Activated CD8-positive, alpha-beta T cell treated with anti-CD3 and anti-CD28 coated beads, Interleukin-2, amount 10 ng/mL, durations not matched to agents 7 days and 5 days (primary cell): ENCODE measurements around the gene SPPL2C. TPM values are rescaled to one million over a fixed set of nuclear protein-coding genes. Genes with fewer than 3 reads are reported as not detected.

ENCODE experiments used
- ATAC-seq: fragments of 150-1000 bp; cut with Tn5 transposase; one replicate; pipeline ENCODE4 v1.10.0; 2021; ENCODE audit warnings: moderate library complexity
- CTCF ChIA-PET: fragments of 350-600 bp; sonication (Branson Sonifier 250); formaldehyde crosslinking; loops from one replicate; lab custom pipeline; 2021; ENCODE audit warnings: antibody characterized with exemption; lab: Charles Lee
- POLR2A ChIA-PET: fragments of 350-600 bp; sonication (Branson Sonifier 250); formaldehyde crosslinking; loops from one replicate; lab custom pipeline; 2021; ENCODE audit warnings: antibody characterized with exemption; lab: Charles Lee
- DNase-seq: peaks from one replicate; pipeline ENCODE4 v3.0.0-alpha.2; 2020
- H3K27ac Mint-ChIP-seq: one replicate; pipeline ENCODE4 v1.8.0; 2021; ENCODE audit warnings: mild to moderate bottlenecking, mixed read lengths
- H3K27me3 Mint-ChIP-seq: one replicate; pipeline ENCODE4 v1.8.0; 2021; ENCODE audit warnings: low read depth, mixed read lengths
- H3K36me3 Mint-ChIP-seq: one replicate; pipeline ENCODE4 v1.8.0; 2021; ENCODE audit warnings: low read depth, mixed read lengths
- H3K4me1 Mint-ChIP-seq: one replicate; pipeline ENCODE4 v1.8.0; 2021; ENCODE audit warnings: low read depth, mixed read lengths
- H3K4me3 Mint-ChIP-seq: one replicate; pipeline ENCODE4 v1.8.0; 2021; ENCODE audit warnings: mild to moderate bottlenecking, mixed read lengths
- H3K9me3 Mint-ChIP-seq: one replicate; pipeline ENCODE4 v1.8.0; 2022; ENCODE audit warnings: mixed read lengths; ENCODE audit not compliant: insufficient read depth
- total RNA-seq, 2 experiments: library from RNA; stranded (reverse); gene quantifications; one replicate each; pipeline ENCODE4 v1.2.3, GENCODE V29; 2021

Gene SPPL2C
- total RNA-seq, 2 experiments from 2014 or later, result not detected

GRCh38 chr17:45834471-45835396 is 9.9 kb upstream of the SPPL2C start:
- Mint-ChIP-seq H3K27me3 (no peaks in the 10 kb centered on the region), H3K27ac (no peak overlapping the region), H3K9me3 (no peaks in the 10 kb centered on the region), H3K4me1 (no peaks in the 10 kb centered on the region), H3K36me3 (no peaks in the 10 kb centered on the region), H3K4me3 (no peak overlapping the region)
- ChIA-PET POLR2A (no interaction called here), CTCF (interaction anchor here (5.2 kb wide), 1 partner anchor 194 kb away, joined by 22 read pairs; no protein-coding TSS in a partner anchor)
- no peak for DNase-seq
- ATAC-seq, result no peak

DNA sequence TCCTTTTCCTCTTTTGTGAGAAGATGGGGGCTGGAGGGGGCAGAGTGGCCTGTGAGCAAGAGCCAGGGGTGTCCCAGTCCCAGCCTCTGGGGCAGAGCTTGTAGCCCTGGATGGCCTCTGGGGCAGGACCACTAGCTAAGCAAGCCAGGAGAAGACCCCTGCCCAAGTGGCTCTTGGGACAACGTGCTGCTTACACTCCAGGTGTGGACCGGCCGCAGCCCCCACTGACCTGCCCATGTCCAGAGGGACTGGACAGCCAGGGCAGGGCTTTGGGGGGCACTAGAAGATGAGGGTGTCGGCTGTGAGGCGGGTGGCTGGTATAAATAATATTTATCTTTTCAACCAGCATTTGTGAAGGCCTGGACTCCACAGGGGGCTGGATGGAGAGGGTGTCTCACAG is 9.2 kb upstream of the SPPL2C start:
- no peaks in the 10 kb centered on the region for H3K27me3 Mint-ChIP-seq
- no peak for DNase-seq
- no peak overlapping the region for H3K27ac Mint-ChIP-seq
- no peaks in the 10 kb centered on the region for H3K36me3 Mint-ChIP-seq
- H3K4me1 Mint-ChIP-seq, result no peaks in the 10 kb centered on the region
- ChIA-PET CTCF (interaction anchor here (5.2 kb wide), 1 partner anchor 195 kb away, joined by 22 read pairs; no protein-coding TSS in a partner anchor), POLR2A (no interaction called here)
- H3K9me3 Mint-ChIP-seq, result no peaks in the 10 kb centered on the region
- H3K4me3 Mint-ChIP-seq, result no peak overlapping the region
- no peak for ATAC-seq

GRCh38 chr17:45836047-45837044 is 8.3 kb upstream of the SPPL2C start:
- ChIA-PET POLR2A (no interaction called here), CTCF (interaction anchor here (5.2 kb wide), 1 partner anchor 196 kb away, joined by 22 read pairs; no protein-coding TSS in a partner anchor)
- ATAC-seq (no peak), DNase-seq (no peak)
- Mint-ChIP-seq H3K9me3 (no peaks in the 10 kb centered on the region), H3K36me3 (no peaks in the 10 kb centered on the region), H3K27ac (no peak overlapping the region), H3K4me3 (no peak overlapping the region), H3K27me3 (no peaks in the 10 kb centered on the region), H3K4me1 (no peaks in the 10 kb centered on the region)

GRCh38 chr17:45837187-45837586 is 7.5 kb upstream of the SPPL2C start:
- H3K36me3 Mint-ChIP-seq, result no peaks in the 10 kb centered on the region
- no peak overlapping the region for H3K4me3 Mint-ChIP-seq
- H3K27me3 Mint-ChIP-seq, result no peaks in the 10 kb centered on the region
- POLR2A ChIA-PET, result no interaction called here
- ATAC-seq (no peak), DNase-seq (no peak)
- no peaks in the 10 kb centered on the region for H3K4me1 Mint-ChIP-seq
- no peak overlapping the region for H3K27ac Mint-ChIP-seq
- CTCF ChIA-PET, result interaction anchor here (1.3 to 5.2 kb wide), 2 partner anchors 15 to 197 kb away, joined by 3 to 22 read pairs; no protein-coding TSS in a partner anchor
- H3K9me3 Mint-ChIP-seq, result no peaks in the 10 kb centered on the region

DNA sequence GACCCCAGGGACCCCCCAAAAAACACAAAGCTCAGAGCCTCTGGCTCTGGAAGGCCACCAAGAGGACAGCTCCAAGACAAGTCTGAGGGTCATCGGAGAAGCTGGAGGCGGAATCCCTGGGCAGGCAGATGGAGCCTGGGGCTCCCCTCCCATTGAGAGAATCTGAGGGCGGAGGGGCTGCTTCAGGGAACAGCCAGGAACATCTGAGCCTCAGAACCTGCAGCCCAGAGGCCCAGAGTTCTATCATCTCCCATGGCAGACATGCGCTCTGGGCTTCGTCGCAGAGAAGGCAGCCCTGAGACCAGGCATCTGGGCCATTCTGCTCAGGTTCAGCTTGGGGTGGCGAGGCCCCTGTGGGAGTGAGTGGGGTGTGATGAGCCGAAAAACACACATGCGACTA is 7.1 kb upstream of the SPPL2C start:
- Mint-ChIP-seq H3K27ac (no peak overlapping the region), H3K4me1 (no peaks in the 10 kb centered on the region), H3K27me3 (no peaks in the 10 kb centered on the region), H3K9me3 (no peaks in the 10 kb centered on the region), H3K4me3 (no peak overlapping the region), H3K36me3 (no peaks in the 10 kb centered on the region)
- ATAC-seq, result no peak
- CTCF ChIA-PET, result interaction anchor here (1.3 to 5.2 kb wide), 2 partner anchors 15 to 197 kb away, joined by 3 to 22 read pairs; no protein-coding TSS in a partner anchor
- POLR2A ChIA-PET, result no interaction called here
- DNase-seq, result no peak

DNA sequence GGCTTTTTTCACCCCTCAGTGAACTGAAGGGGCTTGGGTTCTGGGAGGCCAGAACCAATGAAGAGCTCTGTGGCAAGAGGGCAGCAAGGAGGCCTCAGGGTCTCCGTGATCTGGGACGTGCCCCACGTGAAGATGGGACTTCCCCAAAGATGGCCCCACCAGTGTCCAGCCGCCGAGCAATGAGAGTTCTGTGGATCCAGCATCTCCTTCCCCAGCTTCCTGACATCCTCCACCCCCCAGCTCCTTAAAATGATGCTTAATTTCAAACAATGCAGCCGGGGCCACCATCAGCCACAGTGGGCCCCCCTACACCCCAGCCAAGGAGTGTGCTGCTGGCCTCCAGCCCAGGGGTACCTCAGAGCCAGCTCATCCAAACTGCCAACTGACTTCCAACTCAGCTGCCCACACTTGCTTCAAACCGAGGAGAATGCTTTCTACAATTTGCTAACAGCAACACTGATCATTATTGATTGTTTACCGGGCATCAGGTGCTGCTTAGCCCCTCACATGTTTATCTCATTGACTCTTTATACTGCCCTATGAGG is 5.9 kb upstream of the SPPL2C start:
- Mint-ChIP-seq H3K27ac (no peak overlapping the region), H3K4me3 (no peak overlapping the region)
- POLR2A ChIA-PET, result interaction anchor here (0.6 kb wide), 1 partner anchor 1124 kb away, joined by 3 read pairs; no protein-coding TSS in a partner anchor

DNA sequence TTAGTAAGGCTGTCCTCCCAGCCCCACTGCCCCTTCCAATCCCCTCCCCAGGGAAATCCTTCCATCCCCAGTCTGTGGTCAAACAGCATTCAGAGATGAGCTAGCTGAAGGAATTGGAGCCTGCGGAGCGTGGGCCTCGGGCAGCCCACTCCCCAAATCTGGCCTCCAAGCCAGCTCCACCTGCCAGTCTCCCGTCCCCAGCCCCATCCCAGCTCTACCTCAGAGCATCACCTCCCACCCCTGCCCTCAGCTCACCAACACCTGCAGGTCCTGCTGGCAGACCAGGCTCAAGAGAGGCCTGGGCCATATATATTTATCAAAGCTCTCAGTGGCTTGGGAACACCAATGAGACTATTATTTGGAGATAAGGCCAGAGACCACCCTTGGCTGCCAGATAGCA is 5.2 kb upstream of the SPPL2C start:
- Mint-ChIP-seq H3K9me3 (no peaks in the 10 kb centered on the region), H3K4me3 (no peak overlapping the region), H3K36me3 (no peaks in the 10 kb centered on the region), H3K27ac (no peak overlapping the region), H3K27me3 (no peaks in the 10 kb centered on the region), H3K4me1 (no peaks in the 10 kb centered on the region)
- CTCF ChIA-PET, result interaction anchor here (1.0 to 5.2 kb wide), 2 partner anchors 13 to 199 kb away, joined by 3 to 22 read pairs; no protein-coding TSS in a partner anchor
- ATAC-seq (no peak), DNase-seq (no peak)
- POLR2A ChIA-PET, result no interaction called here

More for the DNA sequence above, 5.9 kb upstream of the SPPL2C start:
- CTCF ChIA-PET, result interaction anchor here (1.0 to 5.2 kb wide), 3 partner anchors 13 to 198 kb away, joined by 3 to 22 read pairs (median 3); no protein-coding TSS in a partner anchor
- DNase-seq (no peak), ATAC-seq (no peak)
- H3K36me3 Mint-ChIP-seq, result no peaks in the 10 kb centered on the region
- no peaks in the 10 kb centered on the region for H3K4me1 Mint-ChIP-seq
- H3K27me3 Mint-ChIP-seq, result no peaks in the 10 kb centered on the region
- no peaks in the 10 kb centered on the region for H3K9me3 Mint-ChIP-seq

- Mint-ChIP-seq H3K27ac (no peak overlapping the region), H3K36me3 (no peaks in the 10 kb centered on the region), H3K4me3 (no peak overlapping the region), H3K4me1 (no peaks in the 10 kb centered on the region), H3K27me3 (no peaks in the 10 kb centered on the region), H3K9me3 (no peaks in the 10 kb centered on the region)
- DNase-seq, result no peak
- POLR2A ChIA-PET, result no interaction called here
- no peak for ATAC-seq
- CTCF ChIA-PET, result interaction anchor here (2.0 kb wide), 1 partner anchor 9 kb away, joined by 5 read pairs; no protein-coding TSS in a partner anchor
Observed at GRCh38 chr17:45841186-45841585, 3.5 kb upstream of the SPPL2C start.

GRCh38 chr17:45841883-45842525 is 2.7 kb upstream of the SPPL2C start:
- H3K4me3 Mint-ChIP-seq, result no peak overlapping the region
- CTCF ChIA-PET, result interaction anchor here (2.0 kb wide), 1 partner anchor 10 kb away, joined by 5 read pairs; no protein-coding TSS in a partner anchor
- DNase-seq (no peak), ATAC-seq (no peak)
- no peaks in the 10 kb centered on the region for H3K27me3 Mint-ChIP-seq
- no peaks in the 10 kb centered on the region for H3K9me3 Mint-ChIP-seq
- H3K27ac Mint-ChIP-seq, result no peak overlapping the region
- H3K36me3 Mint-ChIP-seq, result no peaks in the 10 kb centered on the region
- POLR2A ChIA-PET, result no interaction called here
- H3K4me1 Mint-ChIP-seq, result no peaks in the 10 kb centered on the region

- H3K27ac Mint-ChIP-seq, result no peak overlapping the region
- no peak overlapping the region for H3K4me3 Mint-ChIP-seq
- H3K4me1 Mint-ChIP-seq, result no peaks in the 10 kb centered on the region
- DNase-seq, result no peak
- POLR2A ChIA-PET, result no interaction called here
- no peak for ATAC-seq
- H3K36me3 Mint-ChIP-seq, result no peaks in the 10 kb centered on the region
- no peaks in the 10 kb centered on the region for H3K27me3 Mint-ChIP-seq
- H3K9me3 Mint-ChIP-seq, result no peaks in the 10 kb centered on the region
- CTCF ChIA-PET, result no interaction called here
Observed at GRCh38 chr17:45843722-45844121, 959 bp upstream of the SPPL2C start.
